GM20000 (cell line): ENCODE results near the gene TRIM22.

Experiments used
- DNase-seq: peaks from one replicate; pipeline ENCODE4 v3.0.0; 2012; ENCODE audit warnings: low spot score
- CTCF ChIP-seq: IDR thresholded peaks from 2 replicates; pipeline ENCODE4 v1.5.1; 2012; ENCODE audit warnings: mild to moderate bottlenecking, control low read depth; ENCODE audit errors: extremely low read depth, missing control alignments

TRIM22 gene

GRCh38 chr11:5749836-5750235 is 60.2 kb downstream of the TRIM22 start:
- no peak for TF ChIP-seq CTCF
- DNase-seq, result no peak

- no peak for TF ChIP-seq CTCF
- DNase-seq, result no peak
Measured at GRCh38 chr11:5753943-5754342, 64.4 kb downstream of the TRIM22 start, which contains the start of gene OR52N4. Gene OR52N4 (plus strand): TSS chr11:5754243. CDS start chr11:5754741, 498 bp downstream.
